ENCODE measurements around the gene HOXA11. TPM values are rescaled to one million over a fixed set of nuclear protein-coding genes. Genes with fewer than 3 reads are reported as not detected.

The HOXA11 gene
- total RNA-seq, 2 experiments from 2014 or later, result 0.13 to 0.18 TPM

- no peak for TF ChIP-seq CTCF (IDR thresholded peaks at IDR 0.05)
- Mint-ChIP-seq H3K27ac (no peak overlapping the region), H3K4me1 (ENCODE audit: low read depth) (peaks cover 28% of the 10 kb centered on the region), H3K27me3 (peaks cover 81% of the 10 kb centered on the region), H3K4me3 (no peak overlapping the region), H3K9me3 (no peaks in the 10 kb centered on the region), H3K36me3 (ENCODE audit: low read depth) (no peaks in the 10 kb centered on the region)
- POLR2A ChIA-PET, result interaction anchor here (0.7 to 1.2 kb wide), 3 partner anchors 11 to 14 kb away, joined by 3 to 4 read pairs (median 4); partner anchors contain the start of gene HOXA3
- intact Hi-C loops (cut with micrococcal nuclease), result loop anchor here (5.0 kb wide), 1 partner anchor 36 kb away; the partner anchor contains the start of gene HOXA13
- CTCF ChIA-PET, result interaction anchor here (0.9 to 1.9 kb wide), 9 partner anchors 8 to 484 kb away, joined by 3 to 5 read pairs (median 4); partner anchors contain the start of gene EVX1
- DNase-seq (no peak), ATAC-seq (no peak)
Measured at GRCh38 chr7:27165996-27166530, 19.0 kb downstream of the HOXA11 start.

DNA sequence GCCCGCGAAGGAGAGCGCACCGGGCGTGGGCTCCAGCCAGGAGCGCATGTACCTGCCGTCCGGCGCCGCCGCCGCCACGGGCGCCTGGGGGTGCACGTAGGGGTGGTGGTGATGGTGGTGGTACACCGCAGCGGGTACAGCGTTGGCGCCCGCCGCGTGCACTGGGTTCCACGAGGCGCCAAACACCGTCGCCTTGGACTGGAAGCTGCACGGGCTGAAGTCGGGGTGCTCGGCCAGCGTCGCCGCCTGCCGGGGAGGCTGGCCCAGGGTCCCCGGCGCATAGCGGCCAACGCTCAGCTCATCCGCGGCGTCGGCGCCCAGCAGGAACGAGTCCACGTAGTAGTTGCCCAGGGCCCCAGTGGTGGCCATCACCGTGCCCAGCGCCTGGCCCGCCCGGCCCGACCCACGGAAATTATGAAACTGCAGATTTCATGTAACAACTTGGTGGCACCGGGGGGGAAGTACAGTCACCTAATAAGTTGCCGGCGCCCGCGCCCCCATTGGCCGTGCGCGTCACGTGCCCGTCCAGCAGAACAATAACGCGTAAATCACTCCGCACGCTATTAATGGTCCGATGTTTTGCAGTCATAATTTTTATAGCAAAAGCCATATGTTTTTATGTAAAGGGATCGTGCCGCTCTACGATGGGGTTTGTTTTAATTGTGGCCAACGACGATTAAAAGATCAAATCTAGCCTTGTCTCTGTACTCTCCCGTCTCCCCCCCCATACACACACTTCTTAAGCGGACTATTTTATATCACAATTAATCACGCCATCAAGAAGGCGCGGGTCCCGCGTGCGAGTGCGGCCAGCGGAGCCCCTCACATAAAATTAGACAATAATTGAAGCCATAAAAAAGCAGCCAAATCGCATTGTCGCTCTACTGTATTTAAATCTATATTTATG, 19.7 kb downstream of the HOXA11 start, which contains the start of gene HOXA9:
HOXA9 (minus strand) TSS at position 449 of the 907 bp plus-strand sequence; CDS start at position 369, 80 bp downstream.
- POLR2A ChIA-PET, result interaction anchor here (1.2 kb wide), 2 partner anchors 10 to 13 kb away, joined by 4 read pairs; partner anchors contain the start of gene HOXA3
- no peak for ATAC-seq
- Mint-ChIP-seq H3K27ac (no peak within 1 kb of the TSS), H3K36me3 (ENCODE audit: low read depth) (no peaks in the 10 kb centered on the region), H3K9me3 (no peaks in the 10 kb centered on the region), H3K4me1 (ENCODE audit: low read depth) (peaks cover 28% of the 10 kb centered on the region), H3K4me3 (peak within 1 kb of the TSS; percentile 38), H3K27me3 (peaks cover 78% of the 10 kb centered on the region)
- DNase-seq, result no peak
- intact Hi-C loops (cut with micrococcal nuclease), result loop anchor here (5.0 kb wide), 1 partner anchor 37 kb away; the partner anchor contains the start of gene HOXA13
- CTCF ChIA-PET, result interaction anchor here (1.0 to 1.9 kb wide), 7 partner anchors 8 to 483 kb away, joined by 3 to 5 read pairs (median 4); no protein-coding TSS in a partner anchor
- no peak for TF ChIP-seq CTCF (IDR thresholded peaks at IDR 0.05)

GRCh38 chr7:27164367-27165088, 20.5 kb downstream of the HOXA11 start:
- POLR2A ChIA-PET, result no interaction called here
- Mint-ChIP-seq H3K9me3 (no peaks in the 10 kb centered on the region), H3K27ac (no peak overlapping the region), H3K36me3 (ENCODE audit: low read depth) (no peaks in the 10 kb centered on the region), H3K27me3 (peaks cover 80% of the 10 kb centered on the region), H3K4me3 (no peak overlapping the region), H3K4me1 (ENCODE audit: low read depth) (peaks cover 32% of the 10 kb centered on the region)
- ATAC-seq, result no peak
- intact Hi-C loops (cut with micrococcal nuclease), result loop anchor here (5.0 kb wide), 1 partner anchor 38 kb away; the partner anchor contains the start of gene HOXA13
- no peak for DNase-seq
- CTCF ChIA-PET, result interaction anchor here (4.5 kb wide), 1 partner anchor 11 kb away, joined by 61 read pairs; the partner anchor contains the start of gene HOXA10
- no peak for TF ChIP-seq CTCF (IDR thresholded peaks at IDR 0.05)

DNA sequence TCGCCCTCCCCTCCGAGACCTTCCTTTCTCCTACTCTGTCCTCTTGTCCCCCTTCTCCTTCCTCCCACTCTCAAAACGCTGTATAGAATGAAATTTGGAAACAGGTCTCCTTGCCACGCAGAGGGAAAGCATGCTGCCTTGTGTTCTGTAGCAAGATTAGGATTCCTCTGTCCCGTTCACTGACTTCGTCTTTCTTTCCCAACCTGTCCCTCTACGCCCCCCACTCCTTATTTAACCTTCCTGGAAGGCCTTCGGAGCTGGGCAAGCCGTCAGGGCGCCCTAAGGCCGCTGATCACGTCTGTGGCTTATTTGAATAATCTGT, 21.0 kb downstream of the HOXA11 start:
- Mint-ChIP-seq H3K27me3 (peaks cover 80% of the 10 kb centered on the region), H3K4me1 (ENCODE audit: low read depth) (peaks cover 31% of the 10 kb centered on the region), H3K4me3 (no peak overlapping the region), H3K27ac (no peak overlapping the region), H3K36me3 (ENCODE audit: low read depth) (no peaks in the 10 kb centered on the region), H3K9me3 (no peaks in the 10 kb centered on the region)
- ChIA-PET CTCF (interaction anchor here (4.0 to 4.5 kb wide), 2 partner anchors 11 to 13 kb away, joined by 61 to 63 read pairs; partner anchors contain the start of genes HOXA10 and HOXA3), POLR2A (no interaction called here)
- TF ChIP-seq CTCF (IDR thresholded peaks at IDR 0.05), result no peak
- DNase-seq (no peak), ATAC-seq (no peak)
- intact Hi-C loops (cut with micrococcal nuclease), result no loop called here

Data from activated CD8-positive, alpha-beta T cell treated with anti-CD3 and anti-CD28 coated beads for 36 hours (primary cell).